ES-I3 (cell line): ENCODE data around the gene ANKS4B.

Experiments
- H3K36me3 ChIP-seq: 2 replicates; pipeline ENCODE4 v1.6.1; 2013; ENCODE audit warnings: mild to moderate bottlenecking, low read length, control low read depth, moderate library complexity; ENCODE audit not compliant: insufficient read depth
- H3K4me1 ChIP-seq: 2 replicates; pipeline ENCODE4 v1.6.1; 2013; ENCODE audit warnings: mild to moderate bottlenecking, control low read depth, low read length; ENCODE audit not compliant: insufficient read depth
- H3K9ac ChIP-seq: 2 replicates; pipeline ENCODE4 v1.6.1; 2013; ENCODE audit warnings: low read depth, mild to moderate bottlenecking, low read length, moderate library complexity
- H3K9me3 ChIP-seq: 2 replicates; pipeline ENCODE4 v1.6.1; 2013; ENCODE audit warnings: mild to moderate bottlenecking, low read length, moderate library complexity; ENCODE audit not compliant: control insufficient read depth, insufficient read depth

Gene ANKS4B

DNA sequence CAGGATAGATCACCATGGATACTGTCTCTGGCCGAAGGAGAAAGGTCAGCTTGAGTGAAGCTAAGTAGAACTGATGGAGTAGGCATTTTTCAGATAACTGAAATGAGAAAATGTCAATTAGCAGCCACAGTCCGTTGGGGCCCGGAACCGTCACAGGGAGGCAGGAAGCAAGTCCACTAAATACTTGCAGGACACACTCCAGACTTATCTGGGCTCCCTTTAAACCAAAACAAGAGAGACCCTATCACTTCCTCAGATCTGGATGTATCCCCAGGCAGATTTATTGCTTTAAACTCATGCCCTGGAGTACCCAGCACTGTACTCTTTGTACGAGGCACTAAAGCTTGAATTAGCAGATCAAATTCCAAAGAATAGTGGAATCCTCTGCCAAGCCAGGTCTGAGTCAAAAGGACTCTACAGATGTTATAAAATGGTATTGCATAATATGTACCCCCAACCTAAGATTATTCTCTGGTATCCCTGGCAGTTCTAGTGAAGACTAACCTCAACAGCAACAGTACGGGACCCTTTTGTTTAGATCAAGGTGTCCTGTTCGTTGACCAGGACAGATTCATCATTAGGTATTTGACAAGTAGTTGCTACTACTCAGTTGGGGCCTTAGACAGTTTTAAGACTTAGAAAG, 30.2 kb upstream of the ANKS4B start:
- no peak overlapping the region for H3K9ac ChIP-seq
- H3K36me3 ChIP-seq = no peaks in the 10 kb centered on the region
- H3K4me1 ChIP-seq = no peaks in the 10 kb centered on the region
- no peaks in the 10 kb centered on the region for H3K9me3 ChIP-seq

GRCh38 chr16:21205303-21205702, 28.2 kb upstream of the ANKS4B start:
- no peaks in the 10 kb centered on the region for H3K36me3 ChIP-seq
- H3K9me3 ChIP-seq = no peaks in the 10 kb centered on the region
- no peaks in the 10 kb centered on the region for H3K4me1 ChIP-seq
- no peak overlapping the region for H3K9ac ChIP-seq

DNA sequence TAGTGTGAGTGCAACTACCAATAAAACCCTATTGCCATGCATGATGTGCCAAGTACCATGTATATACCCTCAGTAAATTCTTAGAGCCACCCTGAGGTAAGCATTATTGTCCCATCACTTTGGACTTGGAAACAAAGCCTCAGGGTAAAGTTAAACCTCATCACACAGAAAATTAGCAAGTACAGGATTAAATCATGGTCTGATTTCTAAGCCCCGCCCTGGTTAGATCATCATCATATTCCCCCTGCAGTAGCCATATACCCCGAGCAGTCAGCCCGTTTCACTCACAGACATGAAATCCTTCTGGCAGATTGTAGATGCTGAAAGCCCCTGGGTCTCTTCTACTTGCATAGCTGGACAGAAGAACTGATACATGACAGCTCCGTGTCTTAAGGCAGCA, 26.9 kb upstream of the ANKS4B start:
- H3K9ac ChIP-seq = no peak overlapping the region

GRCh38 chr16:21208446-21209230, 24.9 kb upstream of the ANKS4B start:
- Histone ChIP-seq H3K36me3 (no peaks in the 10 kb centered on the region), H3K9me3 (no peaks in the 10 kb centered on the region), H3K9ac (no peak overlapping the region), H3K4me1 (no peaks in the 10 kb centered on the region)

More for the DNA sequence above, 26.9 kb upstream of the ANKS4B start:
- no peaks in the 10 kb centered on the region for H3K4me1 ChIP-seq
- no peaks in the 10 kb centered on the region for H3K9me3 ChIP-seq
- no peaks in the 10 kb centered on the region for H3K36me3 ChIP-seq

DNA sequence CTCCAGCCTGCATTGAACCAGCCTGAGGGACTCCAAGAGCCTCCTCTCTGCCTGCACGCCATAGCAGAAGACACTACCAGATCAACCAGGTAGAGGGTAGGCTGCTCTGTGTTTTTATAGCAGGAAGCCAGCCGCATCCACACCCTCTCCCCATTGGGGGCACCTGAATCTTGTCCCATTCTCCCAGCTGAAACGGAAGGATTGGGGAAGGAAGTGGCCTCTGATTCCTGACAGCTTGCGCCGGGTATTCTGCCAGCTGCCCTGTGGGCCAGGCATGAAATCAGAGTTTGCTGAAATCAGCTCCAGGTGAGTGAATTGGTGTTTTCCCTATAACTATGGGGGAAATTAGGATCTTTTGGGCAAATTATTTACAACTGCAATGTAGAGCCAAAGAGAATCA, 22.0 kb upstream of the ANKS4B start, which contains the start of gene ZP2:
TSS of gene ZP2 (minus strand) at position 89 of the 400 bp plus-strand sequence. CDS start at position 62, 27 bp downstream.
- Histone ChIP-seq H3K9me3 (no peaks in the 10 kb centered on the region), H3K9ac (no peak within 1 kb of the TSS), H3K4me1 (no peaks in the 10 kb centered on the region), H3K36me3 (no peaks in the 10 kb centered on the region)

DNA sequence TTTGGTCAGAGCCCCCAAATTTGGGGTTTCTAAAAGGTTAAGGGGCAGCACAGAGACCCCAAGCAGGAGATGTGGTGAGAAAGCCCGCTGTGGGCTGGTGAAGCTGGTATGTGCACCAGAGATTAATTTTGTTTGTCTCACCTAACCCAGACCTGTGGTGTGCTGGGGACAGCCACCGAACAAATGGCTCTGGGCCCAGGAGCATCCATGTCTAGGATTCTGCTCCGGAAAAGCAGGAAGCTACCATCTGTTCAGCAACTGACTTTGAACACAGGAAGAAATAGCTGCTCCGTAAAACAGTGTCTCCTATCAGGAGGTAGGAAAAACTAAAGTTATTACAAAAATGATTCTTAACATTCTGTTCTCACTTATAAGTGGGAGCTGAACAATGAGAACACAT, 19.4 kb upstream of the ANKS4B start:
- Histone ChIP-seq H3K4me1 (no peaks in the 10 kb centered on the region), H3K9ac (no peak overlapping the region), H3K36me3 (no peaks in the 10 kb centered on the region), H3K9me3 (no peaks in the 10 kb centered on the region)

DNA sequence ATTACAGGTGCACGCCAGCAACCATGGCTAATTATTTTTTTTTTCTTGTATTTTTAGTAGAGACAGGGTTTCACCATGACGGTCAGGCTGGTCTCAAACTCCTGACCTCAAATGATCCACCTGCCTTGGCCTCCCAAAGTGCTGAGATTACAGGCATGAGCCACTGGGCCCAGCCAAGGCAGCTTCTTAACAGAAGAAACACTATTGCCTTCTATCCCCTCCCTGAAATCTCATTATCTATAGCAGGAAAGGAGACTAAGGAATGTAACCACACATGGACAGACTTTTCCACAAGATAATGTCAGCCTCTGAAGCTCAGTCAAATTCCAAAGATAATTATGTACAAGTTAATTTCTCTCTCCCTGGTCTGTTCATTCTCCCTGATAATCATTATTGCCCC, 16.4 kb upstream of the ANKS4B start:
- Histone ChIP-seq H3K4me1 (peaks cover 4% of the 10 kb centered on the region; the same call in 1 of the 2 replicates), H3K36me3 (no peaks in the 10 kb centered on the region), H3K9me3 (no peaks in the 10 kb centered on the region), H3K9ac (no peak overlapping the region)

DNA sequence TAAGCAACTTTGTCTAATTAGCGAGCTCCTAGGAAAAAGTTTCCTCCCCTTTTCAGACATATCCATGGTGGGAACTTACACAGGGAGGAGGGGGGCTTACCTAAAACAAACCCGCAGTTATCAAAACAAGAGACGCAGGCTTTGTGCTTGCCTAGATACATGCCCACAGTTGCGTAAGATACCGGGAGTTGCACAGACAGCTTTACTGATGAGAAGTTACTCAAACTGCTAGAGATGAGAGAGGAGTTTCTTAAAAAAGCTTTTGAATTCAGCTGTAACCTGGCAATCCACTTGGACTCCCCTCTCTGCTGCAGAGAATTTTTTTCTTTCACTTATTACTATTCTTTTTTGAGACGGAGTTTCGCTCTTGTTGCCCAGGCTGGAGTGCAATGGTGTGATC, 15.3 kb upstream of the ANKS4B start:
- Histone ChIP-seq H3K36me3 (no peaks in the 10 kb centered on the region), H3K9me3 (no peaks in the 10 kb centered on the region), H3K9ac (no peak overlapping the region), H3K4me1 (peaks cover 11% of the 10 kb centered on the region)

GRCh38 chr16:21219551-21219950, 13.9 kb upstream of the ANKS4B start:
- no peak overlapping the region for H3K9ac ChIP-seq
- H3K9me3 ChIP-seq = no peaks in the 10 kb centered on the region
- H3K36me3 ChIP-seq = no peaks in the 10 kb centered on the region
- H3K4me1 ChIP-seq = peaks cover 23% of the 10 kb centered on the region

DNA sequence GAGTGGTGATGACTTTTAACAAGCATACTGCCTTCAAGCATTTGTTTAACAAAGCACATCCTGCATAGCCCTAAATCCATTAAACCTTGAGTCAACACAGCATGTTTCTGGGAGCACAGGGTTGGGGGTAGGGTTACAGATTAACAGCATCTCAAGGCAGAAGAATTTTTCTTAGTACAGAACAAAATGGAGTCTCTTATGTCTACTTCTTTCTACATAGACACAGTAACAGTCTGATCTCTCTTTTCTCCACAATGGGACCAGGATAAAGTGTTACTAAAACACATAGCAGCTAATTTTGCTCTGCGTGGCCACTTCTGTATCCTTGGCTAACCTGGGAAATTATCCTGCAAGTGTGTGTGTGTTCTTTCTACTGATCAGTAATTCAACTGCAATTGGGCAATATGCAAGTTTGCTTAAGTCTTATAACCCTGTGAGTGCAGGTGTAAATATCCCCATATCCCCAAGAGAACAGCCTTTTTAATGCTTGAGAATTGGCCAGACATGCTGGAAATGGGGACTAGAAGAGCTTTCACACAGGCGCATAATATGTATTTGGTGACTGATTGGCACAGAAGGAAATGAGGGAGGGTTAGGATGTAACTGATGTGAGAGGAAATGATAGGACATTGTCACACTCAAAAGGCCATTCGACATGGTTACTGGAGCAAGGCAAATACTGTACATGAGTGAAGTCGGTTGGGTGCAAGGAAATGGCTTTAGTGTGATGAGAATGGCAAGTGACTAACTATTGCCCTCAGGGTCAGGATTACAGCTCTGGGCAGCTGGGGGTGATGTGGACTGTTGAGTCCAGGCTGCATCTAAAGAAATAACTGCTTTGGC, 10.8 kb upstream of the ANKS4B start:
- no peaks in the 10 kb centered on the region for H3K36me3 ChIP-seq
- H3K9me3 ChIP-seq = no peaks in the 10 kb centered on the region
- H3K9ac ChIP-seq = peak overlapping the region; percentile 26
- peaks cover 23% of the 10 kb centered on the region for H3K4me1 ChIP-seq

GRCh38 chr16:21223787-21224186, 9.7 kb upstream of the ANKS4B start:
- H3K9me3 ChIP-seq = no peaks in the 10 kb centered on the region
- H3K9ac ChIP-seq = no peak overlapping the region
- H3K36me3 ChIP-seq = no peaks in the 10 kb centered on the region
- peaks cover 23% of the 10 kb centered on the region for H3K4me1 ChIP-seq

DNA sequence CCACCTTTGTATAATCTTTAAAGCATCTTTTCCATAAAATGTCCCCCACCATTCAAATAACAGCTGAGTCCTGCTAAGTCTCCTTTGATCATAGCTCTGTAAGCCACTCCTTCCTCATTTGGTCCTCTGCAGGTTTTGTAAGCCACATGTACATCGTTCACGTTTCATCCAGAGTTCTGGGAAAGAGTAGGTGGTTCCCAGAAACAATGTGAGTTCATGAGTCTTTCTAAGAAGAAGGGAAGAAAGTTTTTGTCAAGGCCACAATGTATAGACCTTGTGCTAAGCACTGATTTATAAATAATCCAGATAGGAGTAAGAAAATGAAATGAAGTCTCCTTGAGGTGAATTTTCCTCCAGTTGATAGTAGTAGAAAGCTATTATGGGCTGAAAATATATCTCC, 8.7 kb upstream of the ANKS4B start:
- H3K9ac ChIP-seq = no peak overlapping the region
- H3K36me3 ChIP-seq = no peaks in the 10 kb centered on the region
- peaks cover 23% of the 10 kb centered on the region for H3K4me1 ChIP-seq
- H3K9me3 ChIP-seq = no peaks in the 10 kb centered on the region

DNA sequence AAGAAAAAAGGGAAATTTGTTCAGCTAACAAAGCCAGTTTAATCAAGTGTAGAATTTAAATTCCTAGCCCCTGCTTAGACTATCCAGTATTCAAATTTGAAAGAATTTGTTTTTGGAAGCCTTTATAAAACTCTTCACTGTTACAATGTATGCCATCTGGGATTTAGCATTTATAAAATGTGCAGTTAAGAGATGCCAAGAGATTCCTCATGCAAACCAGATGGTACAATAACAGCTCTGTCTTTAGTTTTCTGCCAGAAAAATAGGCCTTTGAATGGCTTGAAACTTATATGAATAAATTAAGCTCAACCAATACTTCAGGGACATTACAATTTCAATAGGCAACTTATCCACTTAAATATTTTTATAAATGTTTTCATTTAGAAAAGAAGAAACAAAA, 6.8 kb upstream of the ANKS4B start:
- Histone ChIP-seq H3K9me3 (no peaks in the 10 kb centered on the region), H3K36me3 (no peaks in the 10 kb centered on the region), H3K4me1 (peaks cover 19% of the 10 kb centered on the region), H3K9ac (no peak overlapping the region)

- no peaks in the 10 kb centered on the region for H3K36me3 ChIP-seq
- peaks cover 14% of the 10 kb centered on the region for H3K4me1 ChIP-seq
- no peaks in the 10 kb centered on the region for H3K9me3 ChIP-seq
- no peak overlapping the region for H3K9ac ChIP-seq
Observed at GRCh38 chr16:21227866-21228265, 5.6 kb upstream of the ANKS4B start.
